Superior temporal gyrus (tissue), 1 donor: ENCODE measurements around the gene UPK1B.

Experiments
- DNase-seq: peaks from one replicate; pipeline ENCODE4 v3.0.0-alpha.2; 2016; ENCODE audit errors: extremely low spot score

The UPK1B gene

GRCh38 chr3:119176778-119177177 lies 3.4 kb downstream of the UPK1B start:
- no peak for DNase-seq

GRCh38 chr3:119177321-119177720 lies 3.9 kb downstream of the UPK1B start:
- DNase-seq = no peak

- DNase-seq = no peak
These were observed 8.4 kb downstream of the UPK1B start for GRCh38 chr3:119181765-119182164.

DNA sequence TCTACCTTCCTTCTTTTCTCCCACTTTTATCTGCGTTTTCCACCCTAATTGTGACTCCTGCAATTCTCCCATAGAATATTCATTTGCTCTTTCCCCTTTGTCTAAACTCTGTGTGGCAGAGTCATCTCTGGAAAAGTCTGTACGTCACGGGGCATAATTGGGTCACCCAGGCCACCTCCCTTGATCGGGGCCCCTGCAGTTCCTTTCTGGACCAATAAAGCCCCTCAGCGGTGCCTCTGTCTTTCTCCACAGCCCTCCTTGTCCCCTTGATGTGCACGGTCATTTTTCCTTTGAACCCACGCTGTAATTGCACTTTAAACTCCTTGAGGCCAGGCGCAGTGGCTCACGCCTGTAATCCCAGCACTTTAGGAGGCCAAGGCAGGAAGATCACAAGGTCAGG lies 10.7 kb downstream of the UPK1B start:
- no peak for DNase-seq

DNA sequence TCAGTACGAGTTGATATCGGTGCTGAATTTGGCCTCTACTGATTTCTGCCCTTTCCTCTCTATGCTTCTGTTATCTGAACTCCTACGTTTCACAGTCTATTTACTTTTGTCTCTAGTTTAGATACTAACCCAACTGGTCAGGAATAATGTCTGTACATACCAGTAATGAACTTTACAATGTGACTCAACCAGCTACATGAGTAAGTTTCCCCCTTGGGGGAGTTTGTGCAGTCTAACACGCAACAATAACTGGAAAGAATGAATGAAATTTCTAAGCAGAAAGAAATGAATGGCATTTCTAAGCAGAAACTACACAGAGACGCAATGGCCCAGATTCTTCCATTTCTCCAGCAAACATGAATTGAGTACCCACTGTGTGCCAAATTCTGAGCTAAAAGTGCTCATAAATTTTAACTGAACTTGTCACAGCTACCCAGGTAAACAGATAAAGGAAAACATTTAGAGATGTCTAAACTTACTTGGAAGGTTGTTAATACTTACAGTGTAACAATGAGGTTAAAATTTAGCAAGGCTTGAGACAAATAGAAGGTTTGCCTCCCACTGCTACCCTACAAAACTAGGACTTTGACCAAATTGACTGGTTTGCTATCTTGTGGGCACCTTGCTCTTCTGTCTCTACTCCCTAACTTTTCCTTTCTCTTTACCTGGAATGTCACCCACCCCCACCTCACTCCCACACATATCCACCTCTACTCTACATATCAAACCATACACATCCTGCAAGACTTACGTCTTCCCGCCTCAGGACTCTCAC lies 11.6 kb downstream of the UPK1B start:
- DNase-seq = no peak

DNA sequence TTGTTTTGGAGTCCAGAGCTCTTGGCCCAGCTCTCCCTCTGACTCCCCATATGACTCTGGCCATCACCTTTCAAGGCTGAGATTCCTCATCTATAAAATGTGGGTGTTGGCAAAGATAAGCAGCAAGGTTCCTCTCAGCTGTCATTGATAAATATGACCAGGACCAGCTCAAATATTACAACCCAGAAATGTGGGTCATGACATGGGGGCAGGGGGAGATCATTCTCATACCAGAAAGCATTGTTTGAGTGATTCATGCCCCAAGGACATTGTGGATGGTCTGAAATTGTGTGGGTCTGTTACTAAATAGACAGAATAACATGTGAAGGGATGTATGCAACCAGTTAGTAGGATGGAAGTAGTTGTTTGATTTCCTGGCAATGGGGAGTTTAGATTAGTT lies 13.9 kb downstream of the UPK1B start:
- no peak for DNase-seq

DNA sequence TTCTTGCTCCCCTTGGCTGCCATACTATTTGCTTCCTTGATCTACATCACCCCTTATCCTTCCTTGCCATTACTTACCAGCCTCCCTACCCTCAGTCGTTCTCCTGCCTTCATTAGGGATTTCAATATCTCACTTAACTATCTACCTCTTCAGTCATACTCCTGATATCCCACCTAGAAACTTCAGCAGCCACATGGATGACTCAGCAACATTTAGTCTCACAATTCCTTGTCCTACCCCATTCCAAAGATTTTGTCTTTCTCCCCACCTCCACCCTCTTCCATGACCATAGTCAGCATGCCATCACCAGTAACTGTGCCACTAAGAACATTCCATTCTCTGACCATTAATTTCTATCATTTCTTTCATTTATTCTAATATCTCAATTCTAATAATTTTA lies 18.4 kb downstream of the UPK1B start:
- no peak for DNase-seq

DNA sequence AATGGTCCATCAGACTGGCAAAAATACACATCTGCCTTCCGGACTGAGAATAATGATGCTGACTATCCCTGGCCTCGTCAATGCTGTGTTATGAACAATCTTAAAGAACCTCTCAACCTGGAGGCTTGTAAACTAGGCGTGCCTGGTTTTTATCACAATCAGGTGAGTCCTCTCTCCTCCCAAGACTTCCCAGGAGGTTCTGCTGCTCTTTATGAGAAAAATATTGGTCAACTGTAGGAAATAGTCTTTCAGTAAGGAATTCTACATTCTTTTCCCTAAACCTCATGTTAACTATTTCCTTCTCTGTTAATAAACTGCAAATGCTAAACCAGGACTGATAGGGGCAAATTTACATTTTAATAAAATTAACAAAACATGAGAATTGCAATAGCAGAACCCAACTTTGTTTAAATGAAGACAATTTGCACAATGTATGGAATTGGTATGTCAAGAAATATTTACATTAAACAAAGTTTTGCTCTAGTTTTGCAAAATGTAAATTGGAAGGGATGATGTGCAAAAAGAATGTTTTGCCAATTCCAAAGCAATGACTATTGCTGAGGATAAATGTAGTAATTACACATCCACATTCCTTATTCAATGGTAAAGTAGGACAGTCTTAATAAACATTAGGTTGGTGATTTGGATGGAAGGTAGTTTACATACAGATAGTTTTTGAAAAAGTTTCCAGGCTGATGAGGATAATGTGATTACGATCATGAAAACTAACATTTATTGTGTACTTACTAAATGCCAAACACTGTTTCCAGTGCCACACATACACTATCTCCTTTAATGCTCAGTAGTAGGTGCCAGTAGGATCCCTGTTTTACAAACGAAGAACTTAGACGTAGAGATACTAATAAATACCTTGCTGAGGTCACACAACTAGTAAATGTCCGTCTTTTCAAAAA lies 21.1 kb downstream of the UPK1B start:
- no peak for DNase-seq

DNA sequence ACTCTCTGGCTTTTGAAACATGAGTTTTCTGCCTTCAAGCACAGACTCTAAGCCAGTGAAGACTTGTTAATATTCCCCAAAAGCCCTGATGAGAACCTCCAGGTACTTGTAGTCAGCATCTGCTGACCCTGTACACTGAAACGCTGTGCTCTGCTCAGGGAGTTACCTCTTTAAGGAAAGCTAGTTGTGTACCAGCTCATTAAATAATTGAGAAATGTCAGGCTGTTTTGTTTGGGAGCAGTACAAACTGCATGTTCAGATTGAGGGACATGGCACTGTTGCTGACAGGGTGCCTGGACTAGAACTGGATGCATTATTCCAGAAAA lies 21.7 kb downstream of the UPK1B start:
- no peak for DNase-seq

DNA sequence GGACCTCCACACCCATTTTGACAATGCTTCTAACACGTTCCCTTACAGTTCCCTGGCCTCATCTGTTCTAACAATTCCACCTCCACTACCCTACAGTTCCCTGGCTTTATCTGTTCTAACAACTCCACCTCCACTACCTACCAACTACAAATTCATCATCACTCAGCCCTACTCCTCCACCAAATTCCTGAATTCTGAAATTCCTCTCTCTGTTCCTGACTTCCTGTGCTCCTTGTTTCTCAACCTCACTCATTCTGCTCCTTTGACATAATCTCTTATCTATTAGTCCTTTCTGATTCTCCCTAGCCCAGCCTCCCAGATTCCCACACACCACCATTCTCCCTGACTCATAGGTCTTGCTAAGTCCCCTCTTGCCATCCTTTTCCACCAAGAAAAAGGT lies 22.5 kb downstream of the UPK1B start:
- DNase-seq = no peak

GRCh38 chr3:119205209-119205608 lies 31.8 kb downstream of the UPK1B start:
- DNase-seq = no peak

DNA sequence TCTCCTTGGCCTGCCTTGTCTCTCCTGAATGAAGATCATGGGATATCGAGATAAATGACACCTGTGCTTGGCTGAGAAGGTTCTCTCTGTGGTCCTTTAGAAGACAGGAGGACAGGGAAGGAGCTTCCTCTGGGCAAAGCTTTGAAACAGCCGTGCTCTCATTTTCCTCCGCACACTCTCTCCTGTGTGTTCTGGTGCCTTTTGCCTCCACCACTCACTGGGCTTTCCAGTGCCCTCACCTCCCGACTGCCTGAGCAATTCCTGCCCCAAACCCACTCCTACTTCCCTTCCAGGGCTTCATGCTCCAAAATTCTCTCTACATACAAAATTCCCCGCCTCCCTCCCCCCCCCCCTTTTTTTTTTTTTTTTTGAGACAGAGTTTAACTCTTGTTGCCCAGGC lies 32.3 kb downstream of the UPK1B start:
- DNase-seq = no peak

DNA sequence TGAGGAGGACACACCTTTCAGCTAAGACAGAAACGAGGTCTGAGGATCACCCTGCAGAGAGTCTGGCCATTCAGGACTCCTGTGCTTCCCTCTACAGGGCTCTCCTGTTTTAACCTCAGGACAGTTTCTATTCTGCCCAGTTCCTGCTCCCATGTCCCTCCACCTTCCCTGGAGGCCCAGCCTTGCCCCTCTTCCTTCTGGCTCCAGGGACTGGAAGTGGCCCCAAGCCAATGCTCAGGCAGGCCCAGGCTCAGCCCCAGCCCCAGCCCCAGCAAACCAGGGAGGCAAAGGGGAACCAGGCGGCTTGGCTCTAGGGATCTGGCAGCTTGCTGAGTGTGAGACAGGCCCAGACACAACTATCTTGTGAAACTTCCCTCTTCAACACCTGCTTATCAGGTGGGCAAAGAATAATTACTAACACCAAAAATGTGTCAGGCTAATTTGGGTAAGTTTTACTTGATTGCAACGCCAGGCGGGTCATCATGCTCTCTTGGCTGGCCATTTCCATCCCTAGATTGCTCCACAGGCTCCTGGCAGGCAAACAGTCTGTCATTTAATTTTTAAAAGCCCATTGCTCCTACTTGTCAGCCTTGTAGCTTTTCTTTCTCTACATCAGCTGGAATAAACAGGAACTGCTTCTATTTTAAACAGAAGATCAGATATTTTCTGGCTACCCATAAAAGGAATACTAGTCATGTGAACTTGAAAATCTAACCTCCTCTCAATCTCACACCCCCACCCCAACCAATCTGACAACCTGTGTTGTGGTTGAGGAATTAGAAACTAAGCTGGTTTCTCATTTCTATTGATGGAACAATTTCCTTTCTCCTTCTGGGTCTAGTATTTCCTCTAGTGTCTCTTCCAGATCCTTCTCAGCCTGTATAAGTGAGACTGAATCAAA lies 33.5 kb downstream of the UPK1B start:
- no peak for DNase-seq

DNA sequence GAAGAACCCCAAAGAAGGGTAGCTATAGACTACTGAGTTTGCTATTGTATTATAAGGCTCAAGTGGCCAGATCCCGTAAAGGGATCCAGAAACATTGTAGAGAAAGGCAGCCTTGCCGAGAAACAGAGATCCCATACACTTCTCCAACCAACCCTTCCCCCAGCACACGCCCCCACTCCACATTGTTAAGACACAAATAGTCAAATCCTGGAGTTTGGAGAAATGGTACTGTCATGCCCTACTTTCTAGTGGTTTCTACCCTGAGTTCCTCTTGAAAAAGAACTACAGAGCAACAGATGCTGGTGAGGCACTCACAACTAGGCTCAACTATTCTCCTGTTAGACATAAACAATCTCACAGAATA lies 34.1 kb downstream of the UPK1B start:
- no peak for DNase-seq

DNA sequence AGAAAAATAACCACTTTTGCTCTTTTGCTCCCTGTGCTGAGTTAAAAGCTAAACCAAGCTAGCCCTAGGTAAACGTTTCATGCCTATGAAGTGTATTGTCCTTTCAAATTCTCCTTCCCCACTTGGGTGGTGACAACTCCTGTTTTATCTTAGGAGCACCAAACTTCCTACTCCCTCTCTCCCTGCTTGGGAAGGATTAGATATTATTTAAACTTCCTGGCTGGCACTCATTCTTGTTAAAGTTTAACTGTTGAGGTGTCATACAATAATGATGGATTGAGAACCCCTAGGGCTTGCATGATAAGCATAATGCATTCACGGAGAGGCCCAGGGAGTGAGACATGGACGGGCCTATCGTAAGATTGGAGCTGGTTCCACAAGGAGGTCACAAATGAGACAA lies 37.8 kb downstream of the UPK1B start:
- DNase-seq = no peak

GRCh38 chr3:119211803-119212202 lies 38.4 kb downstream of the UPK1B start:
- DNase-seq = no peak

DNA sequence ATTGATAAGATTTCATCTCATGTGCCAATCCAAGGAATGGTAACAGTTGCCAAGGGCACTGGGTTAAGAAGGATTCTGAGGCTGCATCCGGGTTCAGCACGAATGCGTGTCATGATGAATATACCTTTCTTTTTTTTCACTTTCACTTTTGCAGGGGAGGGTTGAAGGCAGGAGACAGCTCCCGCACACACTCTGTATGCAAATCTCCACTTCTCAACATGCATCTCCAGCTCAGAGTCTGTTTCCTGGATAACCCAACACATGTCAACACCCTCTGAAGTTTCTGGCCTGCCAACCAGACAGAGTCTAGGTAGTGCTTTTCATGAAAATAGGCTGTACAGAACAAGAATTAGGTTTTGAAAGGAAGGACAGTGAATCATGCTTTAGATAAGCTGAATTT lies 45.7 kb downstream of the UPK1B start:
- DNase-seq = no peak

DNA sequence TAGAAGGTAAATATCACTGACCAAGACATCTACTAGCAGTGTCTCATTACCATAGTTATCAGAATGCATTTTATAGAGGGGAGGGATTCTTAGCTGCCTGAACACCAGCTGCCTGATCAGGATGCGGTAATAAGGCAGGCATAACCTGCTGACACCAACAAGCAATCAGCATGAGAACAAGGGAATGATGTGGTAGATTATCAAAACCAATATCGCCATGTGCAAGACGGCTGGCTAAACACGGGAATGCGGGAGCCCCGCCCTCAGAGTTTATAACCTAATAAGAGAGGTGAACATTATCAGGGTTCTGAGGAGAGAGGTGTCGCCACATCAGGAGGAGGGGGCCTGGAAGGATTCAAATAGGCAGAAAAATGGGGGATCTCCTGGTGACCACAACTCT lies 46.8 kb downstream of the UPK1B start:
- no peak for DNase-seq

DNA sequence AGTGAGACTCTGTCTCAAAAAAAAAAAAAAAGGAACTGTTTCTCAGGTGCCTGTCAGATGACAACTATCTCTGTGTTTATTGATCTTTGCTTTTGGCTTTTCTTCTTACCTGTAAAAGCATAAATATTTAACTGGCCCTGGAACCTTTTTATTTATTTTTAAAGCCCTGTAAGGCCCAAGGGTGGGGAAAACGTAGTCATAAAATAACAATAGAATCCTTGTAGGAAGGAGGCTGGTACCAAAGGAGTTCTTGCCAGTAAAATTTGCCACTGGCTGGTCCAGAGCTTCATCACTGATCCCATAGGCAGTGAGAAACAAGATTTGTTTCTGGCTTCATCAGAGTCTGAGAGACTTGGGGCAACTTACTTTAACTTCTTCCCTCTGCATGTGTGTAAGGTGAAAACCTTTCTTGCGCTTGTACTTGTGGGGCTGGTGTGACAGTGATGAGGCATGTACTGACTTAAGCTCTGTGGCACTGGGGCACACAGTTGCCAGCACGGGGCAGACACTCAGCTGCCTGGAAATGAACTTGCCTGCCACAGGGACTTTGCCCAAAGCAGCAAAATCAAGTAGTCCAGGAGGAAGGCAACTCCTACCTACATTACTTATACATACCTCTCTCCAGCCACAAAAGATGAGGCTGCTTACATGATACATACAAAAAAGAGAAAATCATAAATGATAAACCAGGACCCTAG lies 47.7 kb downstream of the UPK1B start:
- DNase-seq = no peak

DNA sequence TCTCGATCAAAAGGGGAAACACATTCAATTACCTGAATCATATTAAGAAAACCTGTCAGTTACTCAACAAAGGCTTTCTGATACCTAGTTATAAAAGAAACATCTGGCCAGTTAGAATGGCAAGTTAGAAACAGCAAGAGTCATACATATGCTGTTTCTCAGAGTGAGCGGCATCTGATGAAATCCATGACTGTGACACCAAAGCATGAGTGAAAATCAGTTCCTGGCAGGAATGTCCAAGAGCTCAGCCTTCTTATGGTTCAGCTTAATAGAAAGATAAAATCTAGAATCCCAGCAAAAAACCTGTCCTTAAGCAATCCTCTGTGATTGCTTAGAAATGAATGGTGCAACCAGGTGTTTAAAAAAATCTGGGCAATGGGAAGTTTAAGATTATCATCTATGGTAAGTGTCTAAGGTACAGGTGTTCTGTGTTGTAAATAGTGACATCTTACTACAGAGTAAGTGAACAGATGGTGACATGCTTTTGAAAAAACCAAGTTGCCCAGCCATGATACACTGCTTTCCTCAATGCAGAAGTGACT lies 48.5 kb downstream of the UPK1B start:
- DNase-seq = no peak

- no peak for DNase-seq
These were observed 49.0 kb downstream of the UPK1B start for GRCh38 chr3:119222391-119222790.
